Embryonic facial prominence (tissue), 1 donor: ENCODE data around the gene HDAC6.
A peak's percentile ranks its signal among the peaks of the same experiment; 100 is the strongest.

Experiments
- DNase-seq: peaks from one replicate; pipeline ENCODE4 v3.0.0-alpha.2; 2016; ENCODE audit errors: extremely low spot score

Gene HDAC6

GRCh38 chrX:48801280-48802088, at the start of gene HDAC6:
TSS of gene HDAC6 (plus strand) at chrX:48802067. CDS start at chrX:48802693, 626 bp downstream.
- peak; percentile 94 for DNase-seq

- no peak for DNase-seq
Observed at GRCh38 chrX:48752498-48752897, 49.4 kb upstream of the HDAC6 start.

DNA sequence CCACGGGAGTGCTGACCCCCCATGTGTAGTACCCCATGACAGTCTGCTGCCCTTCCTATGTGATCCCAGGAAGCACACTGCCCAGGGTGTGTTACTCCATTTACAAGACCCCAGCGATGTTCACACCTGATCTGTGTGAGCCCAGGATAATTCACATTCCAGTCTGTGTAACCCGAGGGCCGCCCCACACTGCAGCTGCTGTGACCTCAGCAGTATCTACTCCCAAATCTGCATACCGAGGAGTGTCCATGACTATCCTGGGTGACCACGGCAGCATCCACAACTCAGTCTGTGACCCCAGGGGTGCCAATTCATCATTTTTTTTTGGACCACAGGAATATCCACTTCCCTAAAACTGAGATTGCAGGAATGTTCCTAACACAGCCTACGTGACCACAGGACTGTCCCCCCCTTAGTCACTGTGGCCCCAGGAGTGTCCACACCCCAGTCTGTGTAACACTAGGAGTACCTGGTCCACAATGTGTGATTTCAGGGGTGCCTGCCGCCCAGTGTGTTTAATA, 48.1 kb upstream of the HDAC6 start:
- no peak for DNase-seq

DNA sequence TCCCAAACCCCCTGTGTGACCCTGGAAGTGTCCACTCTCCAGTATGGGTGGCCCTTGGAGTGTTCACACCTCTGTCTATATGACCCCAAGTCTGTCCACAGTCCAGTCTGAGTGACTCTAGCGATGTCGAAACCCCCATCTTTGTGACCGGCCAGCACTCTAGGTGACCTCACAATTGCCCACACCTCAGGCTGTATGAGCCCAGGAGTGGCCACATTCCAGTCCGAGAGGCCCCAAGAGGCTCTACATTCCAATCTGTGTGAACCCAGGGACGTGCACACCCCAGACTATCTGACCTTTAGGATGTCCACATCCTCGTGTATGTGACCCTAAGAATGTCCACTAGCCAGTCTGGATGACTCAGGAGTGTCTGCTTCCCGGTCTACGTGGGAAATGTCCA, 47.6 kb upstream of the HDAC6 start:
- DNase-seq = no peak

- no peak for DNase-seq
Observed at GRCh38 chrX:48761674-48762471, 40.0 kb upstream of the HDAC6 start, which contains the start of gene GLOD5. TSS of gene GLOD5 (plus strand) at chrX:48761747. CDS start at chrX:48761791, 44 bp downstream.

GRCh38 chrX:48769230-48769629, 32.6 kb upstream of the HDAC6 start:
- DNase-seq = no peak

GRCh38 chrX:48770296-48770695, 31.6 kb upstream of the HDAC6 start:
- no peak for DNase-seq

- no peak for DNase-seq
Observed at GRCh38 chrX:48772602-48773001, 29.3 kb upstream of the HDAC6 start.

- DNase-seq = no peak
Observed at GRCh38 chrX:48776818-48777439, 24.9 kb upstream of the HDAC6 start.

- DNase-seq = no peak
Observed at GRCh38 chrX:48779399-48779798, 22.5 kb upstream of the HDAC6 start.

- no peak for DNase-seq
Observed at GRCh38 chrX:48781705-48782104, 20.2 kb upstream of the HDAC6 start.

- DNase-seq = no peak
Observed at GRCh38 chrX:48782216-48782615, 19.7 kb upstream of the HDAC6 start.

DNA sequence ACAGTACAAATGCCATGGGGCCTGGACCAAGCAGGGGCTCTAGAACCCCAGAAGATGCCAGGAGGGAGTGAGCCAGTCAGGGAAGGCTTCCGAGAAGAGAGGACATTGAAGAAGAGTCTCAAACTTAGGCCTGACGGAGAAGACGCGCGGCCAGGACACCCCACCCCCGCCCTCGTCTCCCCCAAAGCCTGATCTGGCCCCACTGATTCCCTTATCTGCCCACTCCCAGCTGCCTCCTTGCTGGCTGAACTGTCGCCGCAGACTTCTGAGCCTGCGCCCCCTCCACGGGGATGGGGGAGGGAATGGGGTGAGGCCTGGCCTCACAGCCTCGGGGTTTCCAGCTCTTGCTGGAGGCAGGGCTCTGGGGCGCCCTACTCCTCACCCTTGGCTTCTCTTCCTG, 19.1 kb upstream of the HDAC6 start:
- no peak for DNase-seq

GRCh38 chrX:48784726-48785125, 17.1 kb upstream of the HDAC6 start:
- no peak for DNase-seq

- no peak for DNase-seq
Observed at GRCh38 chrX:48785186-48785539, 16.7 kb upstream of the HDAC6 start.

GRCh38 chrX:48785540-48786214, 16.2 kb upstream of the HDAC6 start:
- DNase-seq = no peak

- DNase-seq = no peak
Observed at GRCh38 chrX:48786341-48786800, 15.5 kb upstream of the HDAC6 start, which contains the start of gene GATA1. TSS of gene GATA1 (plus strand) at chrX:48786590. CDS start at chrX:48791110, 4,520 bp downstream.

DNA sequence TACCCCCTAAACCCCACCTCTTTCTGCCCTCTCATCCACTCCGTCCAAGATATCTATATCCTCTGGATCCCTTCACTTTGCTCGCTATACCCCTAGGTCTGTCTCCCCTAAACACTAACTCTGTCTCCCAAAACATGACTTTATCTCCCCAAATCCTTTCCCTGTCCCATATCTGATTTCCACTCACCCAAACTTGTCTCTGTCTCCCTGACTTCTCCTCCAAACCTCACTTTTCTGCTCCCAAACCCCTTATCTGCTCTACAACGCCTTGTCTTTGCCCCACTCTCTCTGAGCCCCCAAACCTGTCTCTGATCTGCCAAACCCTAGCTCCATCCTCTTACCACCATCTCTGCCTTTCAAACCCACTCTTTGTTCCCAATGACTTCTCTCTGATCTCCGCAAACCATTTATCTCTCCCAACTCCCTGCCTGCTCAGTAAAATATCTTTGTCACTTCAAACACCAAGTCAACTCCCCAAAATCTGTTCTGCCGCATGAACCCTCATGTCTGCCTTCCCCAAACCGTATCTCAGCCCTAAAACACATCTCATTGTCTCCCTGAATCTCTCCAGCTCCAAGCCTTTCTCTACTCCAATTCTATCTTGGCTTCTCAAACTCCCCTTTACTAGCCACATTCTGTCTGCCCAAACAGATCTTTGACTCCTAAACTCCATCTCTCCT, 14.9 kb upstream of the HDAC6 start:
- no peak for DNase-seq

- DNase-seq = no peak
Observed at GRCh38 chrX:48787505-48788443, 14.1 kb upstream of the HDAC6 start.
